K562 (cell line): Measurements from ENCODE around the gene TBL2. TPM values are rescaled to one million over a fixed set of nuclear protein-coding genes. Genes with fewer than 3 reads are reported as not detected.
A peak's percentile ranks its signal among the peaks of the same experiment; 100 is the strongest.

Experiments used
- ARID2 ChIP-seq: fragments of 450-650 bp; IDR thresholded peaks from 2 replicates; pipeline ENCODE4 v1.6.1; 2017; ENCODE audit warnings: antibody characterized with exemption, mild to moderate bottlenecking
- BCL6 ChIP-seq: fragments of 250-450 bp; sonication (Bioruptor Pico); IDR thresholded peaks from 2 replicates; pipeline ENCODE4 v1.4.0; 2020
- BRD4 ChIP-seq: fragments of 200-600 bp; sonication (generic); IDR thresholded peaks from 2 replicates; pipeline ENCODE4 v1.6.1; 2017; ENCODE audit warnings: inconsistent platforms
- HDAC1 ChIP-seq, 2 experiments: fragments of 450-650 bp; IDR thresholded peaks; 2 replicates each; pipeline ENCODE4 v1.6.1; 2016 to 2017; ENCODE audit warnings: inconsistent platforms in 1 of 2, mild to moderate bottlenecking in 1 of 2, moderate library complexity in 1 of 2
- KDM5B ChIP-seq: fragments of 200-600 bp; sonication (generic); IDR thresholded peaks from 2 replicates; pipeline ENCODE4 v1.6.1; 2012; ENCODE audit warnings: low read depth, mild to moderate bottlenecking, moderate library complexity, low read length, control low read depth, inconsistent platforms; ENCODE audit not compliant: insufficient replicate concordance
- KLF6 ChIP-seq: fragments of 250-450 bp; sonication (Bioruptor Pico); IDR thresholded peaks from 2 replicates; pipeline ENCODE4 v1.4.0; 2020; ENCODE audit warnings: mild to moderate bottlenecking, moderate library complexity, borderline replicate concordance
- NCOA6 ChIP-seq: fragments of 450-650 bp; IDR thresholded peaks from 2 replicates; pipeline ENCODE4 v1.6.1; 2017; ENCODE audit warnings: mild to moderate bottlenecking
- NFIC ChIP-seq: fragments of 450-650 bp; IDR thresholded peaks from 2 replicates; pipeline ENCODE4 v1.6.1; 2017; ENCODE audit warnings: mild to moderate bottlenecking, inconsistent platforms
- NR2C1 ChIP-seq, 2 experiments: fragments of 450-650 bp; IDR thresholded peaks; 2 replicates each; pipeline ENCODE4 v1.6.1; 2017; ENCODE audit warnings: mild to moderate bottlenecking in 2 of 2, antibody characterized with exemption in 1 of 2, inconsistent platforms in 1 of 2, missing compliant biosample characterization in 1 of 2, missing genetic modification characterization in 1 of 2
- PHTF2 ChIP-seq: fragments of 250-450 bp; sonication (Bioruptor Pico); IDR thresholded peaks from 2 replicates; pipeline ENCODE4 v1.5.0; 2021; ENCODE audit warnings: mild to moderate bottlenecking
- RBM39 ChIP-seq: fragments of 200-400 bp; formaldehyde crosslinking; optimal IDR thresholded peaks from 2 replicates; pipeline ENCODE3; 2018; ENCODE audit warnings: low read depth, low read length
- SMARCE1 ChIP-seq: fragments of 450-650 bp; IDR thresholded peaks from 2 replicates; pipeline ENCODE4 v1.7.1; 2016; ENCODE audit warnings: mild to moderate bottlenecking
- SRSF1 ChIP-seq: fragments of 200-400 bp; formaldehyde crosslinking; IDR thresholded peaks from 2 replicates; pipeline ENCODE4 v1.6.1; 2017; ENCODE audit warnings: mild to moderate bottlenecking, low read depth, low read length, moderate library complexity
- XRCC5 ChIP-seq: fragments of 200-400 bp; formaldehyde crosslinking; IDR thresholded peaks from 2 replicates; pipeline ENCODE4 v1.6.1; 2017; ENCODE audit warnings: low read depth, mild to moderate bottlenecking, low read length
- ZNF146 ChIP-seq: IDR thresholded peaks from one replicate; pipeline ENCODE4 v1.6.1; 2018; ENCODE audit warnings: missing compliant biosample characterization; ENCODE audit not compliant: unreplicated experiment
- ZNF589 ChIP-seq: fragments of 200-800 bp; sonication (Bioruptor generic); IDR thresholded peaks from 2 replicates; pipeline ENCODE4 v1.6.1; 2016; ENCODE audit warnings: low read depth, missing genetic modification characterization, missing compliant biosample characterization
- ZNF696 ChIP-seq: fragments of 250-450 bp; sonication (Bioruptor Pico); conservative IDR thresholded peaks from 2 replicates; pipeline ENCODE4 v1.4.0; 2020; ENCODE audit warnings: mild to moderate bottlenecking, moderate library complexity
- polyA plus RNA-seq, 8 experiments: library from polyadenylated mRNA; depleted of rRNA in 4 of 8; stranded (reverse) in 5 of 8; unstranded in 3 of 8; fragments of >200 nt; fragmentation: Nextera tagmentation in 2 of 8; fragmentation: Illumina TruSeq in 1 of 8; extraction: Ambion mirVana in 2 of 8; extraction: Trizol in 1 of 8; gene quantifications; 2 replicates each; pipeline versions ENCODE4 v1.2.1 to v1.2.3, GENCODE V29; 2011 to 2014; ENCODE audit warnings: inconsistent platforms in 1 of 8, missing spikeins in 1 of 8
- total RNA-seq, 7 experiments: library from RNA; depleted of rRNA in 6 of 7; stranded (reverse); fragments of >200 nt in 6 of 7; fragmentation: Illumina TruSeq in 2 of 7; extraction: Trizol in 2 of 7; gene quantifications; 2 replicates each; pipeline versions ENCODE4 v1.2.1 to v1.2.3, GENCODE V29; 2011 to 2021; ENCODE audit warnings: low replicate concordance in 1 of 7
- TF ChIP-seq, protein P1 (sequence below), 2 experiments: IDR thresholded peaks; 2 replicates each; pipeline ENCODE4 v1.6.1; 2012; ENCODE audit warnings: improper control_type of control experiment in 2 of 2, low read depth in 2 of 2, low read length in 2 of 2, borderline replicate concordance in 1 of 2
- TF ChIP-seq, protein P2 (sequence below): sonication (generic); IDR thresholded peaks from 2 replicates; pipeline ENCODE4 v1.6.1; 2016
- TF ChIP-seq, protein P3 (sequence below): fragments of 450-650 bp; IDR thresholded peaks from 2 replicates; pipeline ENCODE4 v1.6.1; 2016; ENCODE audit warnings: borderline replicate concordance
- TF ChIP-seq, protein P4 (sequence below): fragments of 450-650 bp; formaldehyde crosslinking; IDR thresholded peaks from 2 replicates; pipeline ENCODE4 v1.4.0; 2022; ENCODE audit warnings: missing genetic modification characterization

TBL2 gene
- total and polyA plus RNA-seq, 9 of the 15 experiments (the other 6 are each of a cell fraction or from before 2014, with no cell fraction given): 2.5 to 123 (median 49.2) TPM

DNA sequence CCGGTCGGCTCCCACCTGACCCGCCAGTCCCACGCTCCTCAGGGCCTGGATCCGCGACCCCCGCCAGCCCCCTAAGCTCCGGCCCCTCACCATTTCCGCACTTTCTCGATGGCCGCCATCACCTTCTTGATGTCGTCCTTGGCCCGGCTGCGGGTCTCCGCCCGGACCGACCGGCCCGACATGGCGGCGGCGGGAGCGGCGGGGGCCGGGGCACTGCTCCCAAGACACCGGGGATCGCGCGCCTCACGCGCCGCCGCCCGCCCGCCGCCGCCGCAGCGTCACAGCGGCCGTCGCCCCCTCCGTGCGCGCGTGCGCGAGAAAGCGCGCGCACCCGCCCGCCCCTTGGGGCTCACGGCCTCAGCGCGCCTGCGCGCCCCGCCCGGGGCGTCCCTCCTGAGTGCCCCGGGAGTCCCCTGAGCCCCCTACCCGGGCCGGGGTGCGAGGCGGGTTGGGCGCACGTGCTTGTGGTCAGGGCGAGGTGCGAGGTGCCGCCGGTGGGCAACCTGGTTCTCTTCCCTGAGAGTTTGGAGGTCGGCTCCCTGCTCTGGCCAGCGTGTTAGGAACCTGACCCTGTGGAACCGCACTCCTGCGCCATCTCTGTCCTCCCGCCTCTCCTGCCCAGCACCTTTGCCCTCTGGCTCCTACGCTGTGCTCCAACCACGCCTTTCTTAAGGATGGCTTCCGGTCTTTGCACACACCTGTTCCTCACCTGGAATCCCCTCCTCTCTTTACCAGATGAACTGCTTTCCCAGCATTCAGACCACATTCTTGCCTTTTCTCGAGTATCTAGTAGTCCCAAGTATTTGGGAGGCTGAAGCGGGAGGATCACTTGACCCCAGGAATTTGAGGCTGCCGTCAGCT, 20.8 kb downstream of the TBL2 start, which contains the start of gene BCL7B (continued):
- TF ChIP-seq, protein P1, sequence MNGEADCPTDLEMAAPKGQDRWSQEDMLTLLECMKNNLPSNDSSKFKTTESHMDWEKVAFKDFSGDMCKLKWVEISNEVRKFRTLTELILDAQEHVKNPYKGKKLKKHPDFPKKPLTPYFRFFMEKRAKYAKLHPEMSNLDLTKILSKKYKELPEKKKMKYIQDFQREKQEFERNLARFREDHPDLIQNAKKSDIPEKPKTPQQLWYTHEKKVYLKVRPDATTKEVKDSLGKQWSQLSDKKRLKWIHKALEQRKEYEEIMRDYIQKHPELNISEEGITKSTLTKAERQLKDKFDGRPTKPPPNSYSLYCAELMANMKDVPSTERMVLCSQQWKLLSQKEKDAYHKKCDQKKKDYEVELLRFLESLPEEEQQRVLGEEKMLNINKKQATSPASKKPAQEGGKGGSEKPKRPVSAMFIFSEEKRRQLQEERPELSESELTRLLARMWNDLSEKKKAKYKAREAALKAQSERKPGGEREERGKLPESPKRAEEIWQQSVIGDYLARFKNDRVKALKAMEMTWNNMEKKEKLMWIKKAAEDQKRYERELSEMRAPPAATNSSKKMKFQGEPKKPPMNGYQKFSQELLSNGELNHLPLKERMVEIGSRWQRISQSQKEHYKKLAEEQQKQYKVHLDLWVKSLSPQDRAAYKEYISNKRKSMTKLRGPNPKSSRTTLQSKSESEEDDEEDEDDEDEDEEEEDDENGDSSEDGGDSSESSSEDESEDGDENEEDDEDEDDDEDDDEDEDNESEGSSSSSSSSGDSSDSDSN (IDR thresholded peaks at IDR 0.05; ENCODE audit: borderline replicate concordance in 1 of 2, low read depth in 2 of 2, low read length in 2 of 2): no peak
- TF ChIP-seq BRD4 (peak; percentile 87), BCL6 (CRISPR knock-in tag) (no peak), ZNF589 (peak; percentile 57; the same call in 1 of the 2 replicates), RBM39 (no peak), HDAC1 (IDR thresholded peaks at IDR 0.05) (peak in 1 of 2 experiments; percentile 52; a peak in 2 of 4 replicates), NR2C1 (IDR thresholded peaks at IDR 0.05) (peak; percentile 91), NR2C1 (tag; IDR thresholded peaks at IDR 0.05) (peak; percentile 91), NFIC (peak; percentile 50), ZNF146 (peak; percentile 97), ARID2 (0 out of 2 replicates have a peak, but pooled peaks have one; percentile 44), SRSF1 (no peak), KLF6 (CRISPR knock-in tag) (peak; percentile 78; the same call in 1 of the 2 replicates), NCOA6 (peak; percentile 47; the same call in 1 of the 2 replicates), XRCC5 (peak; percentile 28; the same call in 1 of the 2 replicates), ZNF696 (no peak), KDM5B (peak; percentile 9), PHTF2 (CRISPR knock-in tag) (no peak), SMARCE1 (0 out of 2 replicates have a peak, but pooled peaks have one; percentile 16)
- TF ChIP-seq, protein P2, sequence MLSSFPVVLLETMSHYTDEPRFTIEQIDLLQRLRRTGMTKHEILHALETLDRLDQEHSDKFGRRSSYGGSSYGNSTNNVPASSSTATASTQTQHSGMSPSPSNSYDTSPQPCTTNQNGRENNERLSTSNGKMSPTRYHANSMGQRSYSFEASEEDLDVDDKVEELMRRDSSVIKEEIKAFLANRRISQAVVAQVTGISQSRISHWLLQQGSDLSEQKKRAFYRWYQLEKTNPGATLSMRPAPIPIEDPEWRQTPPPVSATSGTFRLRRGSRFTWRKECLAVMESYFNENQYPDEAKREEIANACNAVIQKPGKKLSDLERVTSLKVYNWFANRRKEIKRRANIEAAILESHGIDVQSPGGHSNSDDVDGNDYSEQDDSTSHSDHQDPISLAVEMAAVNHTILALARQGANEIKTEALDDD: no peak
- TF ChIP-seq, protein P3, sequence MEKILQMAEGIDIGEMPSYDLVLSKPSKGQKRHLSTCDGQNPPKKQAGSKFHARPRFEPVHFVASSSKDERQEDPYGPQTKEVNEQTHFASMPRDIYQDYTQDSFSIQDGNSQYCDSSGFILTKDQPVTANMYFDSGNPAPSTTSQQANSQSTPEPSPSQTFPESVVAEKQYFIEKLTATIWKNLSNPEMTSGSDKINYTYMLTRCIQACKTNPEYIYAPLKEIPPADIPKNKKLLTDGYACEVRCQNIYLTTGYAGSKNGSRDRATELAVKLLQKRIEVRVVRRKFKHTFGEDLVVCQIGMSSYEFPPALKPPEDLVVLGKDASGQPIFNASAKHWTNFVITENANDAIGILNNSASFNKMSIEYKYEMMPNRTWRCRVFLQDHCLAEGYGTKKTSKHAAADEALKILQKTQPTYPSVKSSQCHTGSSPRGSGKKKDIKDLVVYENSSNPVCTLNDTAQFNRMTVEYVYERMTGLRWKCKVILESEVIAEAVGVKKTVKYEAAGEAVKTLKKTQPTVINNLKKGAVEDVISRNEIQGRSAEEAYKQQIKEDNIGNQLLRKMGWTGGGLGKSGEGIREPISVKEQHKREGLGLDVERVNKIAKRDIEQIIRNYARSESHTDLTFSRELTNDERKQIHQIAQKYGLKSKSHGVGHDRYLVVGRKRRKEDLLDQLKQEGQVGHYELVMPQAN: peak; percentile 27; the same call in 1 of the 2 replicates
- TF ChIP-seq, protein P4, sequence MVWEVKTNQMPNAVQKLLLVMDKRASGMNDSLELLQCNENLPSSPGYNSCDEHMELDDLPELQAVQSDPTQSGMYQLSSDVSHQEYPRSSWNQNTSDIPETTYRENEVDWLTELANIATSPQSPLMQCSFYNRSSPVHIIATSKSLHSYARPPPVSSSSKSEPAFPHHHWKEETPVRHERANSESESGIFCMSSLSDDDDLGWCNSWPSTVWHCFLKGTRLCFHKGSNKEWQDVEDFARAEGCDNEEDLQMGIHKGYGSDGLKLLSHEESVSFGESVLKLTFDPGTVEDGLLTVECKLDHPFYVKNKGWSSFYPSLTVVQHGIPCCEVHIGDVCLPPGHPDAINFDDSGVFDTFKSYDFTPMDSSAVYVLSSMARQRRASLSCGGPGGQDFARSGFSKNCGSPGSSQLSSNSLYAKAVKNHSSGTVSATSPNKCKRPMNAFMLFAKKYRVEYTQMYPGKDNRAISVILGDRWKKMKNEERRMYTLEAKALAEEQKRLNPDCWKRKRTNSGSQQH (CRISPR knock-in tag): peak; percentile 76; the same call in 1 of the 2 replicates
